GM11168 (cell line): ENCODE results near the gene SRSF1.
"Not testable (repeated sequence)": the region's sequence is repeated elsewhere in the genome, so short reads cannot be mapped to it uniquely, and the experiment has no call there.

ENCODE experiments used
- in situ Hi-C: fragments of 300-500 bp; cut with MboI; formaldehyde crosslinking; loops from one replicate; pipeline ENCODE4 v1.12.0; 2022; ENCODE audit warnings: low sequenced_read_pairs; ENCODE audit not compliant: unreplicated experiment

Gene SRSF1, protein sequence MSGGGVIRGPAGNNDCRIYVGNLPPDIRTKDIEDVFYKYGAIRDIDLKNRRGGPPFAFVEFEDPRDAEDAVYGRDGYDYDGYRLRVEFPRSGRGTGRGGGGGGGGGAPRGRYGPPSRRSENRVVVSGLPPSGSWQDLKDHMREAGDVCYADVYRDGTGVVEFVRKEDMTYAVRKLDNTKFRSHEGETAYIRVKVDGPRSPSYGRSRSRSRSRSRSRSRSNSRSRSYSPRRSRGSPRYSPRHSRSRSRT

DNA sequence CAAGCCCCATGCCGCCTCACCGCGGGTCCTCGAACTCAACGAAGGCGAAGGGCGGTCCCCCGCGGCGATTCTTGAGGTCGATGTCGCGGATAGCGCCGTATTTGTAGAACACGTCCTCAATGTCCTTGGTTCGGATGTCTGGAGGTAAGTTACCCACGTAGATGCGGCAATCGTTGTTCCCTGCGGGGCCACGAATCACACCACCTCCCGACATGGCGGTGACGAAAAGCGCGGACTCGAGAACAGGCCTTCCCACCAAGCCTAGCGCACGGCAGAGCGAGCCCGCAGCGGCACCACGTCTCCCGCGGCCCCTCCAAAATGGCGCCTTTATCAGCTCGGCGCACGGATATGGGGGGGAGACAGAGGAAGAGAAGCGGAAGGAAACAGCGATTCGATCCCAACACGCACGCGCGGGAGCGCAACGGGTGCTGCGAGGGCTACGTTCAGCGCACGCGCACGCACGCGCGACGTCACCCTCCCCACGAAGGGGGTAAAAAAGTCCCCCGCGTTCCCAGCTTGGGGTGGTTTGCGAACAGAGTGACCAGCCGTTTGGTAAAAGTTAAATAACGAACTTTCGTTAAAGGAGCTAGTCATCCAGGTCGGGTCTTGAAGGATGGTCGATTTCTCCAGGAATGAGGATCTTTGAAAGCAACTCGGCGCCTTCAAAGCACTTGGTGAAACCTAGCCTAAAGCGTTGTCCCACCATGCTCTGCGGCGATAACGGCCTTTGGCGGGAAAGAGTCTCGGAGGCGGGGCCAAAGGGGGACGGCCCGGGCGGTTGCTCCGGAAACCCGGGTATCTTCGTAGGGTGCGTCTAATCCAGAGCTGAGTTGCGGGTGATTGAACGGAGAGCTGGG, at the start of gene SRSF1:
Gene SRSF1 (minus strand): TSS at position 323 of the 857 bp plus-strand sequence. CDS start 109 bp downstream, at position 214.
- in situ Hi-C loops: no loop called here

DNA sequence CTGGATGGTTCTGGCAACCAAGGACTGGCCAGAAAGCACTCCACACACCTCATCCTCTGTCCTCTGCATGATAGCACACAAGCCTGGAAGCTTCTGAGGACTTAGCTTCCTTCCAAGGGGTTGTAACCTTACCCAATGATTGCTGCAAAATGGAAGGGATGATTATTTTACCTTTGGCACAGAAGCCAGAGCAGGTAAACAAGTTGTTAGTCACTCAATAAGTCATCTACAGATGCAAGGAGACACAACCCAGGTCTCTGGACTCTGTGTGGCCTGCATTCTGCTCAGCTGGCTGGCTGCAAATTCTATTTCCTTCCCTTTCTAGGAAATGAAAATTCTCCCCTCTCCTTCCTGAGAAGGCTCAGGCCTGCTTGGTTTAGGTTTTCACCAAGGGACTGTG, 49.4 kb upstream of the SRSF1 start:
- in situ Hi-C loops: no loop called here

DNA sequence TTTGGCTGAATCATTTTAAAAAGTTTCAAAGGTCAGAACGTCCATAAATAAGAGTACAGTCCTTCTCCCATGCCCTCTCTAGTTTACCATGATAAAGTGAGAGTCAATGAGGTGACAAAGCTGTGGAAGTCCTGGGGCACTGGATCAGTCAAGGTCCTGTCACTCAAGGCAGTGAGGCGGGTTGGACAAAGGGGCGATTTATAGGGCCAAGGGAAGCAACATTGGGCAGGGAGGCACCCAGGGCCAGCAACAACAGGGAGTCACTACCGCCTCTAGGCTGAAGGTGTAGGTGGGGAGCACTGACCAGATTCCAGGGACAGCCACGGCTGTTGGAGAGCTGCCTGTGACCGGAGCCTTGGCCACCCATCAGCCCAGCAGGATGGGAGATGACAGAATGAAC, 47.6 kb upstream of the SRSF1 start:
- in situ Hi-C loops: no loop called here

DNA sequence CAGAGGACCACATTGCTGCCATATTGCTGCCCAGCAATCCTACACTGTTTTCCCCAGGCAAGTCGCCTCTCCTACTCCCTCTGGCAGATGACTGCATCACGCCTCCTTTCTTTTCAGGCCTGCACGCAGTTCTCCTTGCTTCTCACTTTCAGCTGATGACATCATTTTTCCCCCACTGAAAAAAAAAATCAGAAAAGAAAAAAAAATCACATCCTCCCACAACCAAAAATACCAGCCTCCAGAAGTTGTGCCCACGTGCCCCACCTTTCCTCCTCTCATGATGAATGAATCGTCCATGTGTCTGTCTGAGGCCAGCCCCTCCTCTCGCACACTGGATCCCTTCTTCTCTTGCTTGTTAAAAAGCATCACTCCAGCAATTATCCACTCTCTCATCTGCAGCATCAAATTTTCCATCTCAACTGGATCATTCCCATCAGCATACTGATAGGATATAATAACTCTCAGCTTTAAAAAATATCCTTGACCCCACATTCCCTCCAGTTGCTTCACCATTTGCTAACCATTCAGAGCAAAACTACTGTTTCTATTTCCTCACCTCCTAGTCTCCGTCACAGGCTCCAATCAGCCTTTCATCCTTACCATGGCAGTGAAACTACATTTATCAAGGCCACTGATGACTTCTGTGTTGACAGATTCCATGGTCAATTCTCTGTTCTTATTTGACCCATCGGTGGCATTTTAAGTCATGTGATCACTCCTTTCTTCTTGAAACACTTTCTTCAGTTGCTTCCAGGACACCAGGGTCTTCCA, 46.1 kb upstream of the SRSF1 start:
- in situ Hi-C loops: no loop called here

DNA sequence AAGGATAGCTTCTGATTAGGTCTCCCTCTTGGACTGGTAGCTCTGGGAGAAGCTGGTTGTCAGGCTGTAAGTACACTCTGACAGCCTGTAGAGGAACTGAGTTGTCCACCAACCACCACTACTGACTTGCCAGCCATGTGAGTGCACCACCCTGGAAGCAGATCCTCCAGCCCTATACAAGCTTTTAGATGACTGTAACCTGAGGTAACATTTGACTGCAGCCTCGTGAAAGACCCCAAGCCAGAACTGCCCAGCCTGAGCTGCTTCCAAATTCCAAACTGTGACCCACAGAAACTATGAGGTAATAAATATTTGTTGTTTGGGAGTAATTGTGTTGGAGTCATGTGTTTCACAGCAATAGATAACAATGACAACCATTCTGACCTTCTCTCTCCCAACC, 45.4 kb upstream of the SRSF1 start:
- in situ Hi-C loops: no loop called here

DNA sequence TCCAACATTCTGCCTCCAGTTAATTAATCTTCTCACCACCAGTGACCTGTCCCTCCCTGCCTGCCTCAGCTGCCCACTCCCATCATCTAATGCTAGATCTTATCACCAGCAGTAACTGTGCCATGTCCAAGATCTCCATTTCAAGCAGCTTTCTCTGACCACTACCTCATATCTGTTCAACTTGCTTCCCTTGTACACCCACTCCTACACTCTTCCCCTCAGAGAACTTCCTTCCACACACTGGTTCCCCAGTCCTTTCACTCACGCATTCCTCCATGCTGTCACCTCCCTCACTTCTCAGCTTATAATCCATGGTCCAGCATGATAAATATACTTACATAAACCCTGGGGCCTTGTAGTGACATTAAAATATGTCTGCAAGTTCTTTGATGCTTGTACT, 44.4 kb upstream of the SRSF1 start:
- in situ Hi-C loops: no loop called here

DNA sequence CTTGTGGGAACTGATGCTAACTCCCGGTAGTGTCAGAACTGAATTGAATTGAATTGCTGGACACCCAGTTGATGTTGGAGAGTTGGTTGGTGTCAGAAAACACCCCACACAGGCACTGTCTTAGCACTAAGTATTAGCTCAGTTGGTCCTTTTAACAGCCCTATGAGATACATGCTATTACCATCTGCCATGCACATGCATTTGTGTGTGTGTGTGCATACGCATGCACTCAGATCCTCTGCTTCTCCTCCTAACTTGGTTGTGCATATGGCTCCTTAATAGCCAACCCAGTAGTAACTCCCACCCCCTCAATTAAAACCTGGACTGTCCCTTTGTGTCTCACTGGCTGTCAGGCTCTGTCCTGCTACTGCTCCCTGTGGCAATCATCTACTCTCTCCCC, 43.9 kb upstream of the SRSF1 start:
- in situ Hi-C loops: no loop called here

DNA sequence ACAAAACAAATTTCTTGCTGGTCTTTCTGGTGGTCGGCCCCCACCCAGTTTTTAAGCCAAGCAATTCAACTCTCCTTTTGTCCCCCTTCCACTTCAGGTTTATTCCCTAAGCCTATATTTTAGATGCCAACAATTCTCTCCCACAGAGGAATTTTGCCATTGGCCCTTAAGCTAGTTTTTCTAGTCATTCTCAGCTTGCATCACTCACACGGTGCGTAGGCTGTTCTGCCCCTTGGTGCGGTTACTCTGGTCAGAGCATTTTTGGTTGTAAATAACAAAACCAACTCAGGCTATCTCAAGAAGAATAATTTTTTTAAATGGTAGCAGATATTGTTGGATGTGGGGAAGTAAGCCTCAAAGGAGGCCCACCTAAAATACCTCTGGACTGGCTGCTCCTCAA, 42.5 kb upstream of the SRSF1 start:
- in situ Hi-C loops: no loop called here

DNA sequence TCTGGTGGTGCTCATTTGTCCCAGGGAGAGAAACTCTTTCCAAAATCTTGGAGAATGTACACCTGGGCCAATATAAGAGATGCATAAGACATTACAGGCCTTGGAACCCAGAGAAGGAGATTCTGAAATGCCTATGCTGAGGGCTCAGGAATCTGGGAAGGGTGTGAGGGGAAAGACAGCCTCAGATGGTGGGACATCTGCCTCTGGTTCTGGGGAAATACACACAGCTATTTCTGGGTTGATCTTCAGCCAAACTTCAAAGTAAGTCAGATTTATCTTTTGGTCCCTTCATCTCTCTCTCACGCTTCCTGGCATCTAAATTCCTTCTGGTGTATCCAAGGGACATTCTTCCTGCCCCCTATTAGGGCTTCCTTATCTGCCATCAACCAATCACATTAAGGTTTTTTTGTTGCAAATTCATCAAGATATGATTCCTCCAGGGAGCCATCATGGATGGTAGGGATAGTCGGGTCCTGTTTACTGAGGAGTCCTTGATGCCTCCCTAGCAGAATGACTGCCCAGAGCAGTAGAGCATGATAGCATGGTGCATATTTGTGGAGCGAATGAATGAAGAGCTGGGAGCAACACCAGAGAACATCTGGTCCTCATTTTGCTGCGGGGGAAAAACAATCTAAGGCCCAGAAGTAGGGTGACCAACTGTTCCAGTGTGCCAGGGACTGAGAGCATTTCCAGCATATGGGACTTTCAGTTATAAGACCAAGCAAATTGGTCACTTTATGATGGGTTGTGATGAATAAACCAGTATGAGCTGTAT, 40.5 kb upstream of the SRSF1 start:
- in situ Hi-C loops: no loop called here

DNA sequence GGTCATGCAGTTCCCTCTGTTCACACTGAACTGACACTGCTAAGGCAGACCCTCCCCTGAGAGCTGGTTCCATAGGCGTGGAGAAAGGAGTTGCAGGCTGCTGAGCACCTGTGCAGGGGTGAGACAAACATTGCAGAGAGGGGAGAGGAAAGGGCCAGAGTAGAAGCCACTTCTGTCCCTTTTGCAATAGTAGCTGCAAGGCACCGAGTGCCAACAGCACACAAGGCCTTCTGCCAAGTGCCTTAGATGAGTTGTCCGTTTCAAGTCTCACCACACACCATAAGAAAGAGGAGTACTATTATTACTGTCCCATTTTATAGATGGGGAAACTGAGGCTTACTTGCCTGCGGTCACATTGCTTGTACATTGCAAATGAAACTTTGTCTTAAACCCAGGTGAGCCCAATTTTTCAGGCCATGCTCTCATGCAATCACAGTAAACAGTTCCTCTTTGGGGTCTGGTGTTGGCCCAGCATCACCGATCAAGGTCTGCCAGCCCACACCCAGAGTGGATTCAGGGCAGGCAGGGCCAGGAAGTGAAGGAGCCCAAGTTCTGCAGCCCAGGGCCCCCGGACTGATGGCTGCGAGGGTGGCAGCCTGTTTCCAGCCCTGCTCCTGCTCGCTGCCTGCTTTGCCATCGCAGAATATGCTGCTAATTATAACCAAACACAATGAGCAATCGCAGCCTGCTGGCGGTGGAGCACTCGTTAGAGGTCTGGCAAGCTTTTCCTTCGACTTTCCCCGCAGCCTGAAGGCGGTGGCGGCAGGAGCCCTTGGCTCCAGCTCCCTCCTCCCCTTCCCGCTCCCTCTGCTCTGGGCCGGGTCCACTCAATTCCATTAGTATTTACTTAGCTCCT, 39.4 kb upstream of the SRSF1 start:
- in situ Hi-C loops: no loop called here

DNA sequence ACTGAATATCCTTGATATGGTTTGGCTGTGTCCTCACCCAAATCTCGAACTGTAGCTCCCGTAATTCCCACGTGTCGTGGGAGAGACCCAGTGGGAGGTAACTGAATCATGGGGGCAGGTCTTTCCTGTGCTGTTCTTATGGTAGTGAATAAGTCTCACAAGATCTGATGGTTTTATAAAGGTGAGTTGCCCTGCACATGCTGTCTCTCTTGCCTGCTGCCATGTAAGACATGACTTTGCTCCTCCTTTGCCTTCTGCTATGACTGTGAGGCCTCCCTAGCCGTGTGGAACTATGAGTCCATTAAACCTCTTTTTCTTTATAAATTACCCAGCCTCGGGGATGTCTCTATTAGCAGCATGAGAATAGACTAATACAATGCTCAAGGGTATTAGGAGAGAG, 37.2 kb upstream of the SRSF1 start:
- in situ Hi-C loops: not testable (repeated sequence)

DNA sequence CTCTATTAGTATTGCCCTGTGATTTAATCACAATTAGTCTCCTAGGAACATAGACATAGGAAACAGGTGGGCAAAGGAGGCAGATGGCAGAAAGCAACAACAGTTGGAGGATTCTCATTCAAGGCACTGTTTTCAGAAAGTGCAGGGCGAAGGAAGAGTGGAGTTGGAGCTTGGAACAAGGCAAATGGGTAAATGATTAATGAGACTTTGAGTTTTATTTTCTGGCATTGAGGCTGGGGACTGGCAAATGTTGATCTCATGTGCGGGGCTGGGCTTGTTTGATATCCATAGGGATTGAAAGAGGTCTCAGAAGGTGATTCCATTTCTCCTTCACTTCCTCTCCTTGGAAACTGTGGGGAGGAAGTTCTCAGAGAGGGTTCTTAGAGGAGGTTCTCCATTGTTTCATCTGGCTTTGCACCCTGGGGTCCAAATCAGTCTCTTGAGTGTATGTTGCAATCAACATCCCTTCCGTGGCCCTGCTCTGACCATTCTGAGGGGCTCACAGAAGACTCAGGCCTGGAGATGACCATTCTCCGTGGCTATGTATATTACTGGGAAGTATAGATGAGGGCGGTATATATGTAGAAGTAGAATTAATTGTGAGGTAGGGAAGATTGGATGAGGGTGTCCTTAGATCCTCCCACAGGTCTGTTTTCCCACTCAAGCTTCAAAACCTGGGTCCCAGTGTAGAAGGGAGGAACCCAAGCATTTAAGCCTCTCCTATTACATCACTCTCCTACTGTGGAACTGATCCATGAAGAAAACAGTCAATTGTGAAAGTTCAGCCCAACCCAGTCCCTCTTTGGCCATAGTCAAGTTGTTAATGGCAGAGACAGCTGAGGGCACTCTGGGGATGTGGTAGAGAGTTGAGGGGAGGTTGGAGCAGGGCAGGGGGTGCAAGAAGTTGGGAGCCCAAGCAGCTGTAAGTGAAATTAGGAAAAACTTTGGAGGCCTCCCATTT, 36.5 kb upstream of the SRSF1 start:
- in situ Hi-C loops: no loop called here

DNA sequence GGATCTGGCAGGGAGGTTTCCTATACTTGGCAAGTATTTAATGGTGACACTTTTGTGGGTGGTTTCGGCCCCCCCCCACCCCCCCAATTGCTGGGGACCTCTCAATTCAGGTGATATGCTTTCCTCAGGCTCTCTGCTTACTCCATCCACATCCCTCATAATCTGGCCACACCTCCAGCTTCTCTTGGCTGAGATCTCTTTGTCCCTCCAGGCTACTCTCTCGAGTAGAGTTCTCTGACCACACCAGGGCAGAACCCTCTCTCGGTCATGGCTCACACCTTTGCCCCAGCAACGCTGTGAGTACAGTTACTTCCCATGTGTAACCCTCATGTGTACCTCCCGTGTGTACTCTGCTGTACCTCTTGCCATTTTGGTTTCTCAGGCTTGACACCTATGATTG, 34.1 kb upstream of the SRSF1 start:
- in situ Hi-C loops: no loop called here

DNA sequence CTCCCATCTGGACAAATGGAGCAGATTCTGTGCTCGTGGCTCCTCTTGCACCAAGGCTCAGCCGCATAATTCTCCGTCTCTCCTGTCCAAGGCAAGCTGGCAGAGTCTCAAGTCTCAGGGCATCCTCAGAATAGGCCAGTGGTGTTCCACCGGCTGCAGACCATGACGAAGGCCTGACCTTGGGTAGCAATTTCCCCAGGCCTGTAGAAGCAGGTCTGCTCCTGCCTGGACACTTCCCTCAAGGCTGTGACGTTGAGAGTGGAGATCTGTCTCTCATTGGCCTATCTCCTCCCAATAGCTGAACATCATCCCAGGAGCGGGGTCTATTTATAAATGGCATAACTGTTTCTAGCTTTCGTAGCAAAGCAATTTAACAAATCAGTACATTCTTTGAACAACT, 33.3 kb upstream of the SRSF1 start:
- in situ Hi-C loops: no loop called here

DNA sequence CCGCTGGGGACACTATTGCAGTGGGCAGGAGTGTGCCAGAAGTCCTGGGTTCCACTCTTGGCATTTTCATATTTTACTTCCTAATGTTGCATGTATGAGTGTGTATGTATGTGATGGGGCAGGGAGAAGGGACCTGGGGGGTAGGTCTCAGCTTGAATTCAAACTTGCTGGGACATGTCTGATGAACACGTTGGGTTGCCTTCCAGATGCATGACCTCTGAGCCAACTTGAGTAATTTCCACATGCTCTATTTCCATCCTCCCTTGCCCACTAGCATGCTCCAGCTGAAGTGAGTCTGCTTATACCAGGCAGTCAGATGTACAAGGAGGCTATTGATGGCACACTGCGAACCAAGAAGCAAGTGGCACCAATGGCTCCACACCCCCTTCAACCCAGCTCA, 32.9 kb upstream of the SRSF1 start:
- in situ Hi-C loops: no loop called here

DNA sequence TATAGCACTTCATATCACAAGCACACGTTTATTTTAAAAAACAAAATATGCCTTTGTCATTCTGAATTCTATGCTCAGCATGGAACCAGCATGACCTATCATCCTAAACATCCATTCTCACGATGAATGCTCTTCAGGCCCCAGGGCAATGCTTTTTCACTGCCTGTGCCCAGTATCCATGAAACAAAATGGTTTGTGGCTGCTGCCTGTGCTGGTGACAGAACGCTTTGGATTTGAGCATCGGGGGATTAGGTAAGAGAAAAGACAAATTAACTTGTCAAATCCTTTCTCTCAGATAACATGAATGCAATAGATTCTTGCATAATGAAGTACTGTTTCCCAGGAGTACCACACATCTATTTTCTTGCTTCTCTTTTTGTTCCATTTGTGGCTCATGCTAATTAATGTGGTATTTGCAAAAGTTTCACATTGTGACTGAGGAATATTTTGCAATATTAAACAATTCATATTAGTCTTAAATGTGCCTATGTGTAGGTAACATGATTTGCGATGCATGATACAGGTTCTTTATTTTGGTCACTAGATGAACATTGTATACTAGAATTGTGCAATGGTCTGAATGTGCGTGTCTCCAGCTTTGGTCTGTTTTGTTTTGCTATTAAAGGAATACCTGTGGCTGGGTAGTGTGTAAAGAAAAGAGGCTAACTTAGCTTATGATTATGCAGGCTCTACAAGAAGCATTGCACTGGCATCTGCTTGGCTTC, 25.8 kb upstream of the SRSF1 start:
- in situ Hi-C loops: no loop called here

DNA sequence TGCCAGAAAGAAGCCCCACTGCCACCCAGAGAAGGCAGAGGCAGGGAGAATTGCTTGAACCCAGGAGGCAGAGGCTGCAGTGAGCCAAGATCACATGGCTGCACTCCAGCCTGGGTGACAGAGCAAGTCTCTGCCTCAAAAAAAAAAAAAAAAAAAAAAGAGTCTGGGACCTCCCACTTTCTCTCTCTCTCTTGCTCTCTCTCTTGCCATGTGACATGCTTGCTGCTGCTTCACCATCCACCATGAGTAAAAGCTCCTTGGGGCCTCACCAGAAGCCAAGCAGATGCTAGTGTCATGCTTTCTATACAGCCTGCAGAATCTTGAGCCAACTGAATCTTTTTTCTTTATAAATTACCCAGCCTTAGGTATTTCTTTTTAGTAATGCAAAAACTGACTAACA, 21.5 kb upstream of the SRSF1 start:
- in situ Hi-C loops: no loop called here

DNA sequence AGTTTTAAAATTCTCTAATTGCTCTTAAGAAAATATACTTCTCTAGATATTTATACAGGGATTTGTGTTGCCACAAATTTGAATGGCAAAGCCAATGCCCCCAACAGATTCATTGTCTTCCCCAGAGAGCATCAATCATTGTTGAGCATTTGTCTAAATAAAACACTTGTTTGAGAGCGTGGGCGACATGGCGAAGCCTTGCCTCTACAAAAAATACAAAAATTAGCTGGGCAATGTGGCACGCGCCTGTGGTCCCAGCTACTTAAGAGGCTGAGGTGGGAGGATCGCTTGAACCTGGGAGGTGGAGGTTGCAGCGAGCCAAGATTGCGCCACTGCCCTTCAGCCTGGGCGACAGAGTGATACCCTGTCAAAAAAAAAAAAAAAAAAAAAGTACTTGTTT, 13.4 kb upstream of the SRSF1 start:
- in situ Hi-C loops: no loop called here
